Neuronal stem cell (in vitro differentiated cells): ENCODE measurements around the gene NADSYN1.
A peak's percentile ranks its signal among the peaks of the same experiment; 100 is the strongest.

Source experiments
- DNase-seq: peaks from one replicate; pipeline ENCODE4 v3.0.0-alpha.2; 2013; ENCODE audit warnings: low spot score
- H2AFZ ChIP-seq: one replicate; pipeline ENCODE4 v1.6.1; 2013; ENCODE audit warnings: mild to moderate bottlenecking, low read length, inconsistent platforms
- H2AK5ac ChIP-seq: 2 replicates; pipeline ENCODE4 v1.6.1; 2013; ENCODE audit warnings: low read depth, mild to moderate bottlenecking, inconsistent platforms, low read length, moderate library complexity, mixed read lengths
- H2BK120ac ChIP-seq: 2 replicates; pipeline ENCODE4 v1.6.1; 2013; ENCODE audit warnings: low read depth, mild to moderate bottlenecking, inconsistent platforms, low read length, moderate library complexity, mixed read lengths
- H2BK12ac ChIP-seq: one replicate; pipeline ENCODE4 v1.6.1; 2013; ENCODE audit warnings: low read length, inconsistent platforms
- H2BK15ac ChIP-seq: 2 replicates; pipeline ENCODE4 v1.6.1; 2013; ENCODE audit warnings: mild to moderate bottlenecking, low read length, inconsistent platforms, mixed read lengths
- H2BK5ac ChIP-seq: one replicate; pipeline ENCODE4 v1.6.1; 2013; ENCODE audit warnings: inconsistent platforms, mild to moderate bottlenecking, low read length, moderate library complexity
- H3K14ac ChIP-seq: one replicate; pipeline ENCODE4 v1.6.1; 2013; ENCODE audit warnings: low read length, inconsistent platforms
- H3K18ac ChIP-seq: 2 replicates; pipeline ENCODE4 v1.6.1; 2013; ENCODE audit warnings: low read length, inconsistent platforms
- H3K23ac ChIP-seq: 2 replicates; pipeline ENCODE4 v1.6.1; 2013; ENCODE audit warnings: low read depth, mild to moderate bottlenecking, mixed read lengths, low read length, inconsistent platforms; ENCODE audit not compliant: poor library complexity
- H3K27ac ChIP-seq: replicated peaks from 3 replicates; pipeline ENCODE4 v1.5.1; 2013; ENCODE audit warnings: low read length, inconsistent platforms
- H3K27me3 ChIP-seq, 3 experiments: 2 replicates each; pipeline ENCODE4 v1.6.1; 2013; ENCODE audit warnings: low read length in 3 of 3, mild to moderate bottlenecking in 2 of 3, inconsistent platforms in 1 of 3, low read depth in 1 of 3, mixed read lengths in 1 of 3, moderate library complexity in 1 of 3; ENCODE audit not compliant: control insufficient read depth in 3 of 3, insufficient read depth in 3 of 3
- H3K36me3 ChIP-seq, 2 donors: replicated peaks in 1 of 2; 2 replicates each; pipeline ENCODE4 v1.6.1; 2013; ENCODE audit warnings: low read length in 2 of 2; ENCODE audit not compliant: control insufficient read depth in 2 of 2, insufficient read depth in 2 of 2
- H3K4ac ChIP-seq: 2 replicates; pipeline ENCODE4 v1.6.1; 2013; ENCODE audit warnings: inconsistent platforms, mild to moderate bottlenecking, low read length, moderate library complexity
- H3K4me1 ChIP-seq, 2 donors: 1 replicate in 1 of 2; 2 replicates in 1 of 2; pipeline ENCODE4 v1.6.1; 2013; ENCODE audit warnings: low read length in 2 of 2, low read depth in 1 of 2; ENCODE audit not compliant: control insufficient read depth in 2 of 2, insufficient read depth in 1 of 2
- H3K4me2 ChIP-seq: one replicate; pipeline ENCODE4 v1.6.1; 2013; ENCODE audit warnings: mild to moderate bottlenecking, low read length, inconsistent platforms; ENCODE audit not compliant: insufficient read depth, poor library complexity, severe bottlenecking
- H3K4me3 ChIP-seq, 2 donors: 2 replicates each; pipeline ENCODE4 v1.5.1; 2013; ENCODE audit warnings: low read length in 2 of 2, mild to moderate bottlenecking in 2 of 2, inconsistent platforms in 1 of 2, moderate library complexity in 1 of 2
- H3K79me1 ChIP-seq: one replicate; pipeline ENCODE4 v1.6.1; 2013; ENCODE audit warnings: low read depth, mild to moderate bottlenecking, inconsistent platforms, low read length, moderate library complexity
- H3K9ac ChIP-seq: one replicate; pipeline ENCODE4 v1.6.1; 2013; ENCODE audit warnings: mild to moderate bottlenecking, low read depth, low read length, inconsistent platforms; ENCODE audit not compliant: poor library complexity
- H3K9me3 ChIP-seq, 2 donors: replicated peaks in 1 of 2; 2 replicates each; pipeline versions ENCODE3 to v1.6.1; 2013; ENCODE audit warnings: low read length in 2 of 2, mild to moderate bottlenecking in 2 of 2, inconsistent platforms in 1 of 2, low read depth in 1 of 2, mixed read lengths in 1 of 2, moderate library complexity in 1 of 2; ENCODE audit not compliant: control insufficient read depth in 2 of 2, insufficient read depth in 1 of 2
- H4K8ac ChIP-seq: one replicate; pipeline ENCODE4 v1.6.1; 2013; ENCODE audit warnings: low read depth, mild to moderate bottlenecking, inconsistent platforms, low read length, moderate library complexity
- H4K91ac ChIP-seq: one replicate; pipeline ENCODE4 v1.6.1; 2013; ENCODE audit warnings: low read length, low read depth, mild to moderate bottlenecking, inconsistent platforms; ENCODE audit not compliant: poor library complexity
- WGBS, 2 donors: extraction: QIAGEN DNeasy Blood & Tissue Kit; methylation state at CpG; one replicate each; pipeline ENCODE4 v1.1.7; 2013; ENCODE audit warnings: missing lambda C conversion rate in 2 of 2, mixed read lengths in 1 of 2; ENCODE audit not compliant: insufficient read length in 2 of 2, insufficient replicate concordance in 1 of 2; ENCODE audit errors: extremely low coverage in 2 of 2; 5-methylcytosine and 5-hydroxymethylcytosine counted together

The NADSYN1 gene

GRCh38 chr11:71474771-71475483 is 21.9 kb downstream of the NADSYN1 start:
- H3K9me3 ChIP-seq, result no peaks in the 10 kb centered on the region
- no peak overlapping the region for H3K14ac ChIP-seq
- H3K18ac ChIP-seq, result no peak overlapping the region
- H2AK5ac ChIP-seq, result no peak overlapping the region
- no CpG with 5 or more reads among the region's 26 CpGs for WGBS, 2 donors
- no peaks in the 10 kb centered on the region for H3K27me3 ChIP-seq
- no peak overlapping the region for H3K4me3 ChIP-seq
- H2BK15ac ChIP-seq, result no peak overlapping the region
- H4K8ac ChIP-seq, result no peak overlapping the region
- H3K36me3 ChIP-seq, result peaks cover 15 to 76% of the 10 kb centered on the region in 2 donors
- H3K23ac ChIP-seq, result no peak overlapping the region
- no peak overlapping the region for H2BK12ac ChIP-seq
- no peak overlapping the region for H3K27ac ChIP-seq
- no peak overlapping the region for H3K9ac ChIP-seq
- no peaks in the 10 kb centered on the region for H3K79me1 ChIP-seq
- no peak overlapping the region for H2BK120ac ChIP-seq
- H2AFZ ChIP-seq, result no peak overlapping the region
- H3K4ac ChIP-seq, result no peak overlapping the region
- H2BK5ac ChIP-seq, result no peak overlapping the region
- no peak overlapping the region for H3K4me2 ChIP-seq
- no peak for DNase-seq
- peaks cover 0 to 9% of the 10 kb centered on the region in 2 donors for H3K4me1 ChIP-seq
- no peak overlapping the region for H4K91ac ChIP-seq

DNA sequence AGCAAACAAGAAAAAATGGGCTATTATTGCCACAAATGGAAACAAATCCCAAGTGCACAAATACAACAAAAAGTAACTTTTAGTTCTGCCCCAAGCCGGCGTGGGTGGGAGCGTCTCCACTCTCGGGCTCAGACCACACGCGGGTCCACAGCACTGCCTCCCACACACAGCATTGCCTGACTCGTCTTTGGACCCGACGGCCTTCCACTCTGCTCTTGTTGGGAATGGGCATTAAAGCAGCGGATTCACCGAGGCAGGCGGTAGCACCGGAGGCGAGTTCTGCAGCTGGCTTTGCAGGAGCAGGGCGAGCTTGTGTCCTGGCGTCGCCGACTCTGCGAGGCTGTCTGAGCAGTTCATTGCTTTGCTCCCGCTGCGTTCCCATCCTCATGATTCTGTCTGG is 23.0 kb downstream of the NADSYN1 start:
- no peak overlapping the region for H3K14ac ChIP-seq
- no CpG with 5 or more reads among the region's 21 CpGs for WGBS, 2 donors
- peaks cover 15 to 86% of the 10 kb centered on the region in 2 donors for H3K36me3 ChIP-seq
- no peak overlapping the region for H2BK120ac ChIP-seq
- peak overlapping the region; percentile 44 for H3K18ac ChIP-seq
- peaks cover 0 to 9% of the 10 kb centered on the region in 2 donors for H3K4me1 ChIP-seq
- no peak overlapping the region for H3K27ac ChIP-seq
- no peak overlapping the region for H2BK15ac ChIP-seq
- H3K23ac ChIP-seq, result no peak overlapping the region
- no peak overlapping the region for H4K8ac ChIP-seq
- no peak overlapping the region for H3K9ac ChIP-seq
- H3K27me3 ChIP-seq, result no peaks in the 10 kb centered on the region
- H3K79me1 ChIP-seq, result no peaks in the 10 kb centered on the region
- no peak overlapping the region for H2AFZ ChIP-seq
- H3K9me3 ChIP-seq, result no peaks in the 10 kb centered on the region
- no peak overlapping the region for H2AK5ac ChIP-seq
- no peak overlapping the region for H3K4me2 ChIP-seq
- DNase-seq, result no peak
- H2BK5ac ChIP-seq, result no peak overlapping the region
- H4K91ac ChIP-seq, result no peak overlapping the region
- H3K4ac ChIP-seq, result no peak overlapping the region
- H2BK12ac ChIP-seq, result no peak overlapping the region
- no peak overlapping the region for H3K4me3 ChIP-seq

DNA sequence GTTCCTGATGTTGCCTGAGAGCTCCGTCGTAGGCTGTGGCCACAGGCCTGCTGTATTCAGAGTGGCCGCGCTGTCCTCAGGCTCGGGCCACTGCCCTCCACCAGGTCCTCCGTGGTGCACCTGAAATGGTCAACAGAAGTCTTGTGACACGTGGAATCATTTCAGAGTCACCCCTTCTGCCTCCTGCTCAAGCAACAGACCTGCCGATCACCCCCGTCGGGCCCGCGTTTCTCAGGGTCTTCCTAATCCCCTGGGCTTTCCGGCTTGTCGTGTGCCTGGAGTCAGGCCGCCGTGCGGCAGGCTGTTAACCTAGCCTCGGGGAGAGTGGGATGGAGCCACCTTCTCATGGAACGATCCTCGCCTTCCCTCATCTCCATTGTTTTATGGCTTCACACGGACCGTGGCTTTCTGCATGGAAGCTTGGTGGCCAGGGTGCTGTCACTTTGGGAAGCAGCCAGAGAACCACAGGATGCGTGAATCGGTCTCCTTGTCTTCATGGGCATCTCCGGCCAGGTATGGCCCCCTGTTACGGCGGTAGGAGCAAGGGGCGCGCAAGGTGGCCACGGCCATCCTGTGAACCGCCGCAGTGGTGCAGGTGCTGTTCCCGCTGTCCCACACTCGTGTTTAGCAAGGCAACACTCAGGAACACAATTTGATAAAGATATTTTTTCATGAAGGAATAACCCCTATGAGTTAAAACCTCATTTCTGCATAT is 24.1 kb downstream of the NADSYN1 start:
- Histone ChIP-seq H3K4me1 (peaks cover 0 to 9% of the 10 kb centered on the region in 2 donors), H3K4ac (no peak overlapping the region), H2AFZ (no peak overlapping the region), H2BK5ac (peak overlapping the region; percentile 72), H4K91ac (no peak overlapping the region), H3K4me2 (no peak overlapping the region), H3K27ac (no peak overlapping the region), H3K14ac (no peak overlapping the region), H3K36me3 (peaks cover 15 to 92% of the 10 kb centered on the region in 2 donors), H2BK12ac (no peak overlapping the region), H3K4me3 (no peak overlapping the region), H3K9ac (no peak overlapping the region), H3K9me3 (no peaks in the 10 kb centered on the region), H3K79me1 (no peaks in the 10 kb centered on the region), H2AK5ac (no peak overlapping the region), H3K23ac (peak overlapping the region; percentile 69), H3K27me3 (no peaks in the 10 kb centered on the region), H2BK15ac (peak overlapping the region; percentile 1), H4K8ac (no peak overlapping the region), H2BK120ac (no peak overlapping the region), H3K18ac (peak overlapping the region; percentile 61)
- no peak for DNase-seq
- WGBS, 2 donors, result no CpG with 5 or more reads among the region's 34 CpGs
